GM10847 (cell line): ENCODE results near the gene RNPS1.
A peak's percentile ranks its signal among the peaks of the same experiment; 100 is the strongest.

Experiments used
- POLR2A ChIP-seq: IDR thresholded peaks from 2 replicates; pipeline ENCODE4 v1.6.1; 2011; ENCODE audit not compliant: insufficient read length; ENCODE audit errors: extremely low read depth

Gene RNPS1

GRCh38 chr16:2223221-2223941 lies 44.5 kb downstream of the RNPS1 start, which contains the start of gene E4F1:
Gene E4F1 (plus strand): TSS chr16:2223591. CDS start chr16:2223614, 23 bp downstream.
- peak; percentile 97 for TF ChIP-seq POLR2A

DNA sequence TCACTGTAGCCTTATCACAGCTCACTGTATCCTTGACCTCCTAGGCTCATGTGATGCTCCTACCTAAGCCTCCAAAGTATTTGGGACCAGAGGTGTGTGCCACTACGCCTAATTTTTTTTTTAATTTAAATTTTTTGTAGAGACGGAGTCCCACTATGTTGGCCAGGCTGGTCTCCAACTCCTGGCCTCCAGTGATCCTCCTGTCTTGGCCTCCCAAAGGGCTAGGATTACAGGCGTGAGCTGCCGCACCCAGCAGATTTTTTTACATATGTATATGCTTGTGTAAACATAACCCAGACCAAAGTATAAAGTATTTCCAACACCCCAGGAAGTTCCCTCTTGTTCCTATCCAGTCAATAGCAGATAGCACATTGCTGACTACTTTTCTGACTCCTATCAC lies 51.6 kb downstream of the RNPS1 start:
- TF ChIP-seq POLR2A: no peak

DNA sequence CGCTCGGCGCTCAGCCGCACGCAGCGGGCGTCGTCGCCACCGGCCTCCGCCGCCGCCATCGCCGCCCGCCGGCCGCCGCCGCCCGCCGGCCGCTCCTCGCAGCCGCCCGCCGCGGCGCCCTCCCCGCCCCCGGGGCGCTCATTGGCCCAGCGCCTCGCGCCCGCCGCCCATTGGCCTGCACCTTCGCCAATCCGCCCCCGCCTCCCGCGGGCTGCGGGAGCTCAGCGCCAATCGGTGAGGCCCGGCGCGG lies 53.3 kb downstream of the RNPS1 start, which contains the start of gene PGP:
Gene PGP (minus strand): TSS at position 122 of the 250 bp plus-strand sequence. CDS start 63 bp downstream, at position 59.
- TF ChIP-seq POLR2A: no peak

DNA sequence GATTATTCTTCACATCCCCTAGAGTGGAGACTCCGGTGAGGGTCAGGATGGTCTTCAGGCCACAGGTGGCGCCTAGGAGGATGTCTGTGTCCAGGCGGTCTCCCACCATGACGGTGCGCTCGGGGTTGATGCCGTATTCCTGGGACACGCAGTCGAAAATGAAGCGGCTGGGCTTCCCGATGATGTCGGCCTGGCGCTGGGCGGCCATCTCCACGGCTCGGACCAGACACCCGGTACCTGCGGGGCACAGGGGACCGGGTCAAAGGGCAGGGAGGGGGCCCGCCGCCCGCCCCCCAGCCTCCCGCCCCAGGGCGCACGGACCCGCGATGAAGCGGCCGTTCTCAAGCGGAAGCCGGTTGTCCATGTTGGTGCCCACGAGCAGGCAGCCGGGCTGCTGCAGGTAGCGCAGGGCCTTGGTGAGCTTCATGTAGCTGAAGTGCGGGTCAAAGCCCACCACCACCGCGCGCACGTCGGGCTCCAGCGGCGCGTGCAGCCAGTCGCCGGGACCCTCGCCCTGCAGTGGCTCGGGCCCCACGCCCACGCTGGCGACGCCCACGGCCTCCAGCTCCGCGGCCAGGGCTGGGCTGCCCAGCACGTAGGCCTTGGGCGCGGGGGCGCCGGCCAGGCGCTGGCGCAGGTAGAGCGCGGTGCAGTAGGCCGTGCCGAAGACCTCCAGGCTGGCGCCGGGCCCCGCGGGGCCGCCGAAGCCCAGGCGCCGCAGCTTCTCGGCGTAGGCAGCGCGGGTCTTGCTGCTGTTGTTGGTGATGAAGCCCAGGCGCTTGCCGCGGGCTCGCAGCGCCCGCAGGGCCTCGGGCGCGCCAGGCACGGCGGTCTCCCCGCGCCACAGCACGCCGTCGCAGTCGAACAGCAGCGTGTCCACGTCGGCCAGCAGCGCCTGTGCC lies 53.9 kb downstream of the RNPS1 start:
- no peak for TF ChIP-seq POLR2A

DNA sequence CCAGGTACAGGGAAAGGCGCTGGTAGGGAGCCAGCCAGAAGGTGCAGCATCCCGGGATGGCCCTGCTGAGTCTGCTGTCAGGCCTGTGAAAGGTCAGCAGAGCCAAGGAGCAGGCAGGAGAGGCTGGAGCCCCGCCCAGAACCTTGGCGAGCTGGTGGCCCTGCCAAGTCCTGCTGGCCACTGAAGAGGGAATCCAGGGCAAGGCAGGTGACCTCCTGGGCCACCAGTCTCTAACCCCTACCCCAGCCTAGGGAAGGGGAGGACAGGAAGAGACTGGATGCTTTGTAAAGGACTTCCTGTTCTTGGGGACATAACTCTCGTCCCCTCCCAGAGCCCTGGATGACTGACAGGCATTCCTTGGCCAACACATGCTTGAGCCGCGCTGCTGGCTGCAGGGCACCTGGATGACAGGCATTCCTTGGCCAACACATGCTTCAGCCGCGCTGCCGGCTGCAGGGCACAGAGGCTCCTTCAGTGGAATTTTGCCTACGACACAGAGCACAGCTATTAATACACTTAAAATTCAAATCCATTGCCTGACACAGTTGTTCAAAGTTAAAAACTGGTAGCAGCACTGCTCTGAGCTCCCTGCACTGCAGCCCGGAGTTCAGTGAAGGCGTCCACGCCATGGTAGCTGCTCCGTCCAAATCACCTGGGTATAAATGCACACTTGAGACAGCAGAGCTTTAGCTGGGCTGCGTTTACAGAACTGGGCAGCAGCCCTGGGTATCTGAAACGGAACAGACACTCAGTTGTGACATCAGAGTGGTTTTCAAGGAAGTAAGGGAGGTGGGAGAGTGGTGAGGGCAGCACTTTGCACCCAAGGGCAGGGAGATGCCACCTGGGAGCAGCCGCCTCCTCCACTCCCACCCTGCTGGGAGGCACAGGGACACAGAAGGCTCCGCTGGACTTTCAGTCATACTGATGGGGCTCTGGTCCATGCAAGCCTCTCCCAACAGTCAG lies 55.3 kb downstream of the RNPS1 start:
- no peak for TF ChIP-seq POLR2A

DNA sequence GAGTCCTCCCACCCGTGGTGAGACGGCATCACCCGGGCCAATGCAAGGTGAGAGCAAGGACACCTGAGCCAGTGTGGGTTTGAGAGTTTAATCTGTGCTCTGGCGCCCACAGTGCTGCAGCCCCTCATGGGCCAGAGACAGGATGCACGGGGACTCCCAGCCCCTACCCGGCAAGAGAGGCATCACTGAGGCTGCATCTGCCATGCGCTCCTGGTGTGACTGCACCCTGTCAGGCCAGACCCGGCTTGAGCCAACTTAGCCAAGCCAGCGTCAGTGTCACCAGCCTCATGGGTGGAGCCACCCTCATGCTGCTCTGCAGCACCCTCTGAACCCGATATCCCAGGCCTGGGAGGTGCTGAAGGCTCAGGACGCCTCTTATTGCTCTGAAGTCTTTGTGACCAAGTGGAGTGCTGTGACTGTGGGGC lies 56.0 kb downstream of the RNPS1 start:
- TF ChIP-seq POLR2A: no peak

DNA sequence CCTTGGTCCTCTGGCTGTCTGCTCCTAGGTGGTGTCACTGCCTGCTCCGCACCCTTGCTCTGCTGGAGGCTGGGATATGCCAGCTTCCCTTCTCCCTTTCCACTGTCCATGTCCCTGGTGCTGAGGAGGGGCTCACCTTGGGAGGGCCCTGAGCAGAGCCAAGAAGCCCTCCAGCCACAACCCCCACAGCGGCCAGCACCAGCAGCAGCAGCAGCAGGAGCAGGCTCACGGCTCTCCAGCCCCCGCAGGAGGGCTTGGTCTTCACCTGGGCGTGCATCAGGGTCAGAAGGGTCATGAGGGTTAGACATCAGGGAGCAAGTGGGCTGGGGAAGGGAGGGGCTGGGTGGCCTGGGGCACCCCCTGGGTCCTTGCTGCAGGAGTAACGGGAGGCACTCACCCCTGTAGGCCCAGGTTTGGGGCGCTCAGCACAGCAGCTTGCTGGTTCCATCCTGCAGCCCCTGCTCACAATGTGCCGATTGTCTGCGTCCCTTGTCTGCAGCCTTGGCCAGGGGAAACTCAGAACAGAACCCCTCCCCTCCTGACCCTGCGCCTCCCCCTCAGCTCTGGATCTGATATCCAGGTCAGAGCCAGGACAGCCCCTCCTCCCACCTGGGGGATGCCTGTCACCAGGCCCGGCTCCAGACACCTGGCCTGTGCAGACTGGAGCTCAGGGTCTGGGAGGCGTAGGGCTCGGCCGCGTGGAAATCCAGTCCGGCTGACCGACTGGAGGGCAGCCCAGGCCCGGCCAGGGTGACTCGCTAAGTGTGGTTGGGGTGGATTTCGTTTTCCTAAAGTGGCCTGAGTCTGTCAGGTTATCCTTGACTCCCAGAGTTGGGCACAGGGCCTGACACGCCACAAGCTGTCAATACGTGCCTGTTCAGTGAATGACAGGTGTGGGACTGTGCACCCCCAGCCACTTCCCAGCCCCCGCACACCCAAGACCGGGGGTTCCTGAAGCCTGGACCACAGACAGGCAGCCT lies 57.2 kb downstream of the RNPS1 start, which contains the start of gene BRICD5:
Gene BRICD5 (minus strand): TSS at position 478 of the 980 bp plus-strand sequence. CDS start 30 bp downstream, at position 448.
- TF ChIP-seq POLR2A: no peak

DNA sequence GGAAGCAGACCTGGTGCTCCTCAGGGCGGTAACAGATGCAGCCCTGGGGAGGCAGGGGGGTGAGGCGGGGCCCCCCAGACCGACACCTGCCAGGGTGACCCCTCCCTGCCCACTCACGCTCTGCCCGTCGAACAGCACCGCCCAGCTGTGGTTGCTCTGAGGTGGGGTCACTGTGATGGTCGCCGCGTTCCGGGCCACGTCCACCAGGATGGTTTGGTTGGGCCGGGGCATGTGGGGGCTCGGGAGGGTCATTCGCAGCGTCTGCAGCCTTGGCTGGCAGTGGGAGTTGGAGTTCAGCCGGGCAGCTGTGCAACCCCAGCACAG lies 58.0 kb downstream of the RNPS1 start:
- no peak for TF ChIP-seq POLR2A

- no peak for TF ChIP-seq POLR2A
Measured at GRCh38 chr16:2209258-2210008, 58.5 kb downstream of the RNPS1 start.

DNA sequence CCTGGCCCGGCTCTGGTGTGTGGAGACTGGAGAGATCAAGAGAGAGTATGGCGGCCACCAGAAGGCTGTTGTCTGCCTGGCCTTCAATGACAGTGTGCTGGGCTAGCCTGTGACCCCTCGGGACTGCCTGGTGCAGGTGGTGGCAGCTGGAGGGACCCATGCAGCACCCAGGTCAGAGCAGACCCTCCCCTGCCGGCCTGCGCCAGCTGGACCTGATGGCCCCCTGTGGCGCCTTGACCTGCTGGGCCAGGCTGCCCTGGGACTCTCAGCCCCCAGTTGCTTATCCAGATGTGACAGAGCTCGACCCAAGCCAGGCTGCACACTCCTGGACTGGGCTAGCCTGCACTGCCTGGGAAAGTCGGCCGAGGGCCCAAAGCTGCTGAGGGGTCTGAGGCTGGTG lies 59.2 kb downstream of the RNPS1 start:
- no peak for TF ChIP-seq POLR2A

DNA sequence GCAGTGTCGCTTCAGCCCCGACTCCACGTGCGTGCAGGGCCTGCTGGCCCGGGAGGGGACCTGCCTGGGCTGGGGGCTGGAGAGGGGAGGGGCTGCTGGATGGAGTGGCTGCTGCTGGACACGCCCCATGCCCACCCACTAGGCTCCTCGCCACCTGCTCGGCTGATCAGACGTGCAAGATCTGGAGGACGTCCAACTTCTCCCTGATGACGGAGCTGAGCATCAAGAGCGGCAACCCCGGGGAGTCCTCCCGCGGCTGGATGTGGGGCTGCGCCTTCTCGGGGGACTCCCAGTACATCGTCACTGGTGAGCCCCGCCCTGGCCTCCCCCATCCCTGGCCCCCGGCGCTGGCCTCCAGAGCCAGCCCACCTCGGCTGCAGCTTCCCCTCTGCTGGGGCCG lies 59.6 kb downstream of the RNPS1 start:
- TF ChIP-seq POLR2A: no peak

- TF ChIP-seq POLR2A: no peak
Measured at GRCh38 chr16:2207872-2208271, 60.1 kb downstream of the RNPS1 start.

GRCh38 chr16:2206780-2207433 lies 61.0 kb downstream of the RNPS1 start:
- TF ChIP-seq POLR2A: no peak
